ENCODE measurements around the gene ZNF275. TPM values are rescaled to one million over a fixed set of nuclear protein-coding genes. Genes with fewer than 3 reads are reported as not detected.

The ZNF275 gene
- total RNA-seq, 2 experiments from 2014 or later, result 19.6 to 20.2 TPM

GRCh38 chrX:153397256-153397960 is 63.5 kb downstream of the ZNF275 start:
- Histone ChIP-seq H3K4me3 (ENCODE audit: low read depth, low read length, poor library complexity, severe bottlenecking) (no peak overlapping the region), H3K36me3 (ENCODE audit: insufficient read depth, low read length) (no peaks in the 10 kb centered on the region), H3K4me2 (ENCODE audit: low read length) (no peak overlapping the region), H3K4me1 (ENCODE audit: insufficient read depth, low read length, poor library complexity, severe bottlenecking) (no peaks in the 10 kb centered on the region), H3K9me3 (ENCODE audit: low read length) (no peaks in the 10 kb centered on the region), H3K27ac (ENCODE audit: low read depth, low read length, poor library complexity, severe bottlenecking) (no peak overlapping the region), H4K20me1 (ENCODE audit: insufficient read depth, low read length) (no peaks in the 10 kb centered on the region), H3K9me2 (ENCODE audit: insufficient read depth, low read length) (no peaks in the 10 kb centered on the region), H3K79me2 (ENCODE audit: insufficient read depth, low read depth, low read length) (no peaks in the 10 kb centered on the region), H2AFZ (ENCODE audit: low read length) (no peak overlapping the region)
- TF ChIP-seq CTCF (conservative IDR thresholded peaks at IDR 0.05; ENCODE audit: low read length) (no peak), EZH2phosphoT487 (IDR thresholded peaks at IDR 0.05; ENCODE audit: borderline replicate concordance, low read depth, low read length) (no peak)
- intact Hi-C loops (cut with micrococcal nuclease; ENCODE audit: unreplicated experiment), result no loop called here
- ChIA-PET CTCF (ENCODE audit: unreplicated experiment) (interaction anchor here (0.6 kb wide), 1 partner anchor 222 kb away, joined by 3 read pairs; no protein-coding TSS in a partner anchor), POLR2A (no interaction called here)
- BruUV-seq (replicated peaks), result no TSS peak
- no peak for DNase-seq (ENCODE audit: low spot score)

- no peaks in the 10 kb centered on the region for H3K79me2 ChIP-seq (ENCODE audit: insufficient read depth, low read depth, low read length)
- no peak overlapping the region for H3K4me2 ChIP-seq (ENCODE audit: low read length)
- DNase-seq (ENCODE audit: low spot score), result no peak
- TF ChIP-seq EZH2phosphoT487 (IDR thresholded peaks at IDR 0.05; ENCODE audit: borderline replicate concordance, low read depth, low read length) (no peak), CTCF (conservative IDR thresholded peaks at IDR 0.05; ENCODE audit: low read length) (no peak)
- intact Hi-C loops (cut with micrococcal nuclease; ENCODE audit: unreplicated experiment), result no loop called here
- H4K20me1 ChIP-seq (ENCODE audit: insufficient read depth, low read length), result no peaks in the 10 kb centered on the region
- no peak overlapping the region for H3K4me3 ChIP-seq (ENCODE audit: low read depth, low read length, poor library complexity, severe bottlenecking)
- no peak overlapping the region for H3K27ac ChIP-seq (ENCODE audit: low read depth, low read length, poor library complexity, severe bottlenecking)
- no TSS peak for BruUV-seq (replicated peaks)
- no peaks in the 10 kb centered on the region for H3K9me2 ChIP-seq (ENCODE audit: insufficient read depth, low read length)
- H3K9me3 ChIP-seq (ENCODE audit: low read length), result no peaks in the 10 kb centered on the region
- H3K36me3 ChIP-seq (ENCODE audit: insufficient read depth, low read length), result no peaks in the 10 kb centered on the region
- no peaks in the 10 kb centered on the region for H3K4me1 ChIP-seq (ENCODE audit: insufficient read depth, low read length, poor library complexity, severe bottlenecking)
- ChIA-PET CTCF (ENCODE audit: unreplicated experiment) (no interaction called here), POLR2A (no interaction called here)
- H2AFZ ChIP-seq (ENCODE audit: low read length), result no peak overlapping the region
These were observed 64.5 kb downstream of the ZNF275 start for GRCh38 chrX:153398275-153398960.
